Transverse colon (tissue), 4 donors: ENCODE data around the gene MOCS3. TPM values are rescaled to one million over a fixed set of nuclear protein-coding genes. Genes with fewer than 3 reads are reported as not detected.
A peak's percentile ranks its signal among the peaks of the same experiment; 100 is the strongest.

Experiments used
- DNase-seq: peaks from one replicate; pipeline ENCODE4 v3.0.0-alpha.2; 2019
- H3K27ac ChIP-seq, 4 donors: fragments of 200-600 bp; sonication (generic); 2 replicates each; pipeline ENCODE4 v1.5.1; 2016 to 2018; ENCODE audit warnings: inconsistent platforms in 4 of 4
- H3K27me3 ChIP-seq: fragments of 200-600 bp; sonication (generic); 2 replicates; pipeline ENCODE4 v1.5.1; 2017; ENCODE audit warnings: inconsistent platforms
- H3K36me3 ChIP-seq, 4 donors: fragments of 200-600 bp; sonication (generic); 2 replicates each; pipeline ENCODE4 v1.5.1; 2017 to 2019; ENCODE audit warnings: inconsistent platforms in 4 of 4
- H3K4me1 ChIP-seq, 4 donors: fragments of 200-600 bp; sonication (generic); 2 replicates each; pipeline ENCODE4 v1.5.1; 2017 to 2020; ENCODE audit warnings: inconsistent platforms in 4 of 4
- H3K4me3 ChIP-seq, 4 donors: fragments of 200-600 bp; sonication (generic); 1 replicate in 1 of 4; 2 replicates in 3 of 4; pipeline versions ENCODE4 v1.5.1 to v1.6.1; 2017 to 2019; ENCODE audit warnings: inconsistent platforms in 4 of 4
- H3K9me3 ChIP-seq, 2 donors: fragments of 200-600 bp; sonication (generic); 2 replicates each; pipeline ENCODE4 v1.5.1; 2017 to 2019; ENCODE audit warnings: inconsistent platforms in 2 of 2
- CTCF ChIP-seq, 5 experiments: fragments of 200-600 bp in 3 of 5; fragments of 450-650 bp in 2 of 5; sonication (generic) in 3 of 5; IDR thresholded peaks; 1 replicate in 2 of 5; 2 replicates in 3 of 5; pipeline ENCODE4 v1.5.1; 2016 to 2017; ENCODE audit warnings: antibody characterized with exemption in 5 of 5, inconsistent platforms in 3 of 5, mild to moderate bottlenecking in 2 of 5, moderate library complexity in 1 of 5
- EP300 ChIP-seq: sonication (generic); formaldehyde crosslinking; IDR thresholded peaks from one replicate; pipeline ENCODE4 v1.6.1; 2017; ENCODE audit warnings: antibody characterized with exemption, low read depth
- POLR2A ChIP-seq: fragments of 450-650 bp; IDR thresholded peaks from one replicate; pipeline ENCODE4 v1.6.1; 2016; ENCODE audit warnings: antibody characterized with exemption, mild to moderate bottlenecking, moderate library complexity
- POLR2AphosphoS5 ChIP-seq, 3 donors: sonication (generic); formaldehyde crosslinking; IDR thresholded peaks; one replicate each; pipeline ENCODE4 v1.6.1; 2016; ENCODE audit warnings: antibody characterized with exemption in 3 of 3
- WGBS, 2 donors: methylation state at CpG; one replicate each; pipeline ENCODE4 v1.1.5; 2018; ENCODE audit warnings: low coverage in 1 of 2; 5-methylcytosine and 5-hydroxymethylcytosine counted together
- in situ Hi-C, 4 donors: fragments of 200-750 bp; cut with MboI; loops; one replicate each; pipeline versions ENCODE4 v1.15.0 to v1.15.1; 2017; ENCODE audit warnings: low sequenced_read_pairs in 3 of 4, low pct_ligation_motif_present in 1 of 4, low pct_unique_long_range_greater_than_20kb in 1 of 4
- intact Hi-C: fragments of 100-400 bp; cut with DNase I; formaldehyde crosslinking; loops from one replicate; pipeline ENCODE4 v1.15.1; 2023; ENCODE audit warnings: low total_unique reads
- total RNA-seq, 4 donors: library from RNA; depleted of rRNA; stranded (reverse); fragments of >200 nt; gene quantifications; one replicate each; pipeline ENCODE4 v1.1.0, GENCODE V29; 2016

MOCS3 gene
- total RNA-seq, 4 donors from 2014 or later: 3.7 to 10.7 (median 4.0) TPM

- no peak for DNase-seq
- in situ Hi-C loops (no loop called here), intact Hi-C loops (no loop called here)
- H3K27me3 ChIP-seq: no peaks in the 10 kb centered on the region
- peaks cover 0 to 7% (median 3%) of the 10 kb centered on the region in 4 donors for H3K36me3 ChIP-seq
- peak overlapping the region in 1 of 4 donors; percentile 13 for H3K27ac ChIP-seq
- no peaks in the 10 kb centered on the region for H3K9me3 ChIP-seq
- H3K4me1 ChIP-seq: peaks cover 28 to 91% (median 44%) of the 10 kb centered on the region in 4 donors
- TF ChIP-seq EP300: no peak
- no peak for TF ChIP-seq POLR2A
- TF ChIP-seq CTCF (IDR thresholded peaks at IDR 0.05): no peak
- no peak for TF ChIP-seq POLR2AphosphoS5 (IDR thresholded peaks at IDR 0.05)
- no peak overlapping the region for H3K4me3 ChIP-seq
- WGBS, 2 donors: 57% methylated on average over 2 of the region's 2 CpGs; no CpG with 5 or more reads in 1 of the 2 donors
These were observed 34.2 kb upstream of the MOCS3 start for GRCh38 chr20:50924261-50924920.

GRCh38 chr20:50926530-50926929 lies 32.1 kb upstream of the MOCS3 start:
- intact Hi-C loops (no loop called here), in situ Hi-C loops (no loop called here)
- Histone ChIP-seq H3K27ac (no peak overlapping the region), H3K9me3 (no peaks in the 10 kb centered on the region), H3K36me3 (peaks cover 0 to 7% (median 3%) of the 10 kb centered on the region in 4 donors), H3K27me3 (no peaks in the 10 kb centered on the region), H3K4me3 (no peak overlapping the region), H3K4me1 (peaks cover 25 to 79% (median 41%) of the 10 kb centered on the region in 4 donors)
- DNase-seq: no peak
- TF ChIP-seq POLR2A: no peak
- TF ChIP-seq CTCF (IDR thresholded peaks at IDR 0.05): no peak
- no peak for TF ChIP-seq EP300
- TF ChIP-seq POLR2AphosphoS5 (IDR thresholded peaks at IDR 0.05): no peak
- 21 to 38% methylated on average over 1 of the region's 1 CpG for WGBS, 2 donors

GRCh38 chr20:50928469-50928868 lies 30.1 kb upstream of the MOCS3 start:
- Histone ChIP-seq H3K4me1 (peaks cover 26 to 71% (median 35%) of the 10 kb centered on the region in 4 donors), H3K27ac (peak overlapping the region in 2 of 4 donors; percentile 97 to 98), H3K36me3 (peaks cover 0 to 7% (median 3%) of the 10 kb centered on the region in 4 donors), H3K9me3 (no peaks in the 10 kb centered on the region), H3K4me3 (peak overlapping the region in 1 of 4 donors; percentile 82), H3K27me3 (no peaks in the 10 kb centered on the region)
- in situ Hi-C loops (no loop called here), intact Hi-C loops (no loop called here)
- TF ChIP-seq POLR2A: no peak
- TF ChIP-seq CTCF (IDR thresholded peaks at IDR 0.05): no peak
- no peak for TF ChIP-seq POLR2AphosphoS5 (IDR thresholded peaks at IDR 0.05)
- no peak for TF ChIP-seq EP300
- WGBS, 2 donors: 60 to 65% methylated on average over 1 to 5 of the region's 5 CpGs
- DNase-seq: no peak

- in situ Hi-C loops: loop anchor here in 3 of 4 donors (5.0 to 10.0 kb wide), 2 partner anchors 135 to 137 kb away; partner anchors contain the start of gene BCAS4 (in 2 of the 3)
- DNase-seq: peak; percentile 94
These were observed 29.1 kb upstream of the MOCS3 start for GRCh38 chr20:50929299-50930138.

More at GRCh38 chr20:50929299-50930138, 29.1 kb upstream of the MOCS3 start:
- peak overlapping the region; percentile 86 to 98 (median 98) for H3K27ac ChIP-seq
- WGBS, 2 donors: 9 to 18% methylated on average over 8 to 13 of the region's 13 CpGs
- no peaks in the 10 kb centered on the region for H3K9me3 ChIP-seq
- intact Hi-C loops: loop anchor here (2.0 kb wide), 1 partner anchor 135 kb away; the partner anchor contains the start of gene BCAS4
- H3K4me3 ChIP-seq: peak overlapping the region; percentile 64 to 87 (median 81)
- TF ChIP-seq CTCF (IDR thresholded peaks at IDR 0.05) (peak; percentile 82 to 98 (median 88)), POLR2AphosphoS5 (IDR thresholded peaks at IDR 0.05) (peak in 2 of 3 donors; percentile 59 to 70), EP300 (no peak), POLR2A (no peak)
- peaks cover 26 to 61% (median 30%) of the 10 kb centered on the region in 4 donors for H3K4me1 ChIP-seq
- no peaks in the 10 kb centered on the region for H3K27me3 ChIP-seq
- peaks cover 0 to 14% (median 4%) of the 10 kb centered on the region in 4 donors for H3K36me3 ChIP-seq
